ENCODE data around the gene EML5.

EML5 gene

DNA sequence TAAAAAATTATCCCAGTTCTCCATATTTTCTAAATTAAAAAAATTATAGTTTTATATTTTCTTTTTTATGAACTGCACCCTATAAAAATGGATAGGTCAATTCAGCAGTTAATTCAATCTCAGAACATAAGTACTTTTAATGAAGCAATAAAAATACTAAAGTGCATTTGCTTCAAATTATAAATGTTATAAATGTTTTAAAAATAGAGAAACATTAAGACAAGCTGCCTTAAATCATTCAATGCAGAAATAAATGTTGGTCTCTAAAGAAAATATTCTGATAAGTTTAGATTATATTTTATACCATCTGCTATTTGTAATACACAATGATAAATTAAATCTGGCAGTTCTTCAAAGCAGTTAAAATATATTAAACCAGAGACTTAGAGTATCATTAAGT, 164.3 kb downstream of the EML5 start:
- Histone ChIP-seq H3K36me3 (ENCODE audit: control insufficient read depth in 2 of 2, insufficient read depth in 1 of 2, low read length in 2 of 2) (peaks cover 0 to 13% of the 10 kb centered on the region in 2 experiments; a peak in 2 of 3 replicates), H3K4me3 (ENCODE audit: low read depth, low read length) (no peak overlapping the region), H3K4me1 (ENCODE audit: control insufficient read depth, insufficient read depth, low read length) (no peaks in the 10 kb centered on the region), H3K27ac (ENCODE audit: extremely low read depth, low read depth, low read length) (no peak overlapping the region), H3K9me3 (ENCODE audit: control insufficient read depth, insufficient read depth, low read depth, low read length) (no peaks in the 10 kb centered on the region)
- ChIA-PET POLR2A (no interaction called here), CTCF (interaction anchor here (1.1 kb wide), 1 partner anchor 39 kb away, joined by 6 read pairs; no protein-coding TSS in a partner anchor)
- TF ChIP-seq ZSCAN4 (tag by site-specific recombination; IDR thresholded peaks at IDR 0.05) (no peak), ZNF555 (tag by site-specific recombination; conservative IDR thresholded peaks at IDR 0.05) (no peak), TCF7L2 (IDR thresholded peaks at IDR 0.05; ENCODE audit: borderline replicate concordance, low read depth, low read length) (no peak), ZNF18 (tag by site-specific recombination; IDR thresholded peaks at IDR 0.05) (no peak), ZSCAN18 (tag by site-specific recombination; IDR thresholded peaks at IDR 0.05) (no peak), ZNF239 (tag by site-specific recombination; IDR thresholded peaks at IDR 0.05) (no peak), ZNF777 (tag by site-specific recombination; IDR thresholded peaks at IDR 0.05; ENCODE audit: borderline replicate concordance) (no peak), ZNF19 (tag by site-specific recombination; IDR thresholded peaks at IDR 0.05; ENCODE audit: low read depth) (no peak), ZNF362 (tag by site-specific recombination; IDR thresholded peaks at IDR 0.05) (no peak), ZNF155 (tag by site-specific recombination; IDR thresholded peaks at IDR 0.05) (no peak), SP7 (tag by site-specific recombination; IDR thresholded peaks at IDR 0.05) (no peak), ZBTB7A (tag by site-specific recombination; IDR thresholded peaks at IDR 0.05; ENCODE audit: low read depth) (no peak), ZNF530 (tag by site-specific recombination; IDR thresholded peaks at IDR 0.05; ENCODE audit: low read depth) (no peak), ZNF426 (tag by site-specific recombination; IDR thresholded peaks at IDR 0.05) (no peak), OSR2 (tag by site-specific recombination; IDR thresholded peaks at IDR 0.05) (no peak)
- TF ChIP-seq, protein P1, sequence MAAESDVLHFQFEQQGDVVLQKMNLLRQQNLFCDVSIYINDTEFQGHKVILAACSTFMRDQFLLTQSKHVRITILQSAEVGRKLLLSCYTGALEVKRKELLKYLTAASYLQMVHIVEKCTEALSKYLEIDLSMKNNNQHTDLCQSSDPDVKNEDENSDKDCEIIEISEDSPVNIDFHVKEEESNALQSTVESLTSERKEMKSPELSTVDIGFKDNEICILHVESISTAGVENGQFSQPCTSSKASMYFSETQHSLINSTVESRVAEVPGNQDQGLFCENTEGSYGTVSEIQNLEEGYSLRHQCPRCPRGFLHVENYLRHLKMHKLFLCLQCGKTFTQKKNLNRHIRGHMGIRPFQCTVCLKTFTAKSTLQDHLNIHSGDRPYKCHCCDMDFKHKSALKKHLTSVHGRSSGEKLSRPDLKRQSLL (tag by site-specific recombination; IDR thresholded peaks at IDR 0.05) = no peak
- TF ChIP-seq, protein P2, sequence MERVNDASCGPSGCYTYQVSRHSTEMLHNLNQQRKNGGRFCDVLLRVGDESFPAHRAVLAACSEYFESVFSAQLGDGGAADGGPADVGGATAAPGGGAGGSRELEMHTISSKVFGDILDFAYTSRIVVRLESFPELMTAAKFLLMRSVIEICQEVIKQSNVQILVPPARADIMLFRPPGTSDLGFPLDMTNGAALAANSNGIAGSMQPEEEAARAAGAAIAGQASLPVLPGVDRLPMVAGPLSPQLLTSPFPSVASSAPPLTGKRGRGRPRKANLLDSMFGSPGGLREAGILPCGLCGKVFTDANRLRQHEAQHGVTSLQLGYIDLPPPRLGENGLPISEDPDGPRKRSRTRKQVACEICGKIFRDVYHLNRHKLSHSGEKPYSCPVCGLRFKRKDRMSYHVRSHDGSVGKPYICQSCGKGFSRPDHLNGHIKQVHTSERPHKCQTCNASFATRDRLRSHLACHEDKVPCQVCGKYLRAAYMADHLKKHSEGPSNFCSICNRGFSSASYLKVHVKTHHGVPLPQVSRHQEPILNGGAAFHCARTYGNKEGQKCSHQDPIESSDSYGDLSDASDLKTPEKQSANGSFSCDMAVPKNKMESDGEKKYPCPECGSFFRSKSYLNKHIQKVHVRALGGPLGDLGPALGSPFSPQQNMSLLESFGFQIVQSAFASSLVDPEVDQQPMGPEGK (tag by site-specific recombination; IDR thresholded peaks at IDR 0.05) = no peak

Measured in HEK293 (cell line).